Anterior cingulate cortex (tissue), 58 donors: ENCODE measurements around the gene CAPS2.
A peak's percentile ranks its signal among the peaks of the same experiment; 100 is the strongest.

Experiments
- DNase-seq, 58 donors: peaks; one replicate each; lab custom pipeline; 2025; lab: John Stamatoyannopoulos, UW

Gene CAPS2

GRCh38 chr12:75305412-75306332 is 24.5 kb downstream of the CAPS2 start:
- DNase-seq, result peak in 1 of 58 donors; percentile 1

DNA sequence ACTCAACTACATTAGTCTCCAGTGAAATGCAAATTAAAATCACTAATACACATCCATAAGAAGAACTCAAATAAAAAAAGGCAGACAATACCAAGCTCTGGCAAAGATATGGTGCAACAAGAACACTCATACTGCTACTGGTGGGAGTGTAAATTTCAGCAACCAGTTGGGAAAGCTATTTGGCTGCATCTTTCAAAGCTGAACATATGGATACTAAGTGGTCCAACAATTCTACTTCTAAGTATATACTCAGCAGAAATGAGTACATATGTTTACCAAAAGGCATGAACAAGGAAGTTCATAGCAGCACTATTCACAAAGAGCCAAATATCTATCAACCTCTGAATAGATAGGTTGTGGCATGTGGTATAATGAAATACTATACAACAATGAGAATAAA is 27.3 kb downstream of the CAPS2 start:
- peak in 1 of 58 donors; percentile 1 for DNase-seq

GRCh38 chr12:75302225-75302624 is 27.9 kb downstream of the CAPS2 start:
- DNase-seq, result no peak

DNA sequence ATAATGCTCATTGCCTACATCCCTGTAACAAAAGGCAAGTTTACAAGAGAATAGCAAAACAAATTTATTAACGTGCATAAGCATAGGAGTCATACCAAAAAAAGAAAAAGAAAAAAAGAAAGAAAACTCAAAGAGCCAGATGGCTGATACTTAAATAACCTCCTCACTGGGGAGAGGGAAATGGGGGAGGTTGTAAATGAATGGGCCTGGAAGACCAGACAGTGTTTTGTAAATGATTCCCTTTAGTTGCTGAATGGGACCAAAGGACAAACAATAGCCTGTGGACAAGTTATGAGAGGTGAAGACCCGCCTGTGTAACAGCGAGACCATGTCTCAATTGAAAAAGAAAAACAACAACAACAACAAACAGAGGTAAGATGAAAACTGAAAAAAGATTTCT is 35.3 kb downstream of the CAPS2 start:
- DNase-seq, result no peak

DNA sequence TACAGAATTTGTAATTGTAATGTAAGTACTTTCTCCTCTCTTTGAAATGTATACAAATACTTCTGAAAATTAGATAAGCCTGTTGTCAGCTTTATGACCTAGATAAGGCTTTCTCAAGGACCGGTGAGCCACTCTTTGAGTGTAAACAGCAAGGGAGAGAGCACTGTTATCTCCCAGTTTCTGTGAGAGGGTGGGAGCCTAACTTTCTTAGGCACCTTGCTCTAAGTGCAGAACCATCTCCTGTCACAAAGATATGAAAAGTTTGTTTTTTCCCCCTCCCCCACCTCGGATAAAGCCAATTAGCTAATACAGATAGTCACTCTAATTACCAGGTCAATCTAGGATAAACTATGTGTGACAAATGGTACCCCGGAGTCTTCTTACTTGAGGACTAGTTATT is 35.8 kb downstream of the CAPS2 start:
- DNase-seq, result no peak

GRCh38 chr12:75291014-75291413 is 39.1 kb downstream of the CAPS2 start:
- DNase-seq, result no peak

DNA sequence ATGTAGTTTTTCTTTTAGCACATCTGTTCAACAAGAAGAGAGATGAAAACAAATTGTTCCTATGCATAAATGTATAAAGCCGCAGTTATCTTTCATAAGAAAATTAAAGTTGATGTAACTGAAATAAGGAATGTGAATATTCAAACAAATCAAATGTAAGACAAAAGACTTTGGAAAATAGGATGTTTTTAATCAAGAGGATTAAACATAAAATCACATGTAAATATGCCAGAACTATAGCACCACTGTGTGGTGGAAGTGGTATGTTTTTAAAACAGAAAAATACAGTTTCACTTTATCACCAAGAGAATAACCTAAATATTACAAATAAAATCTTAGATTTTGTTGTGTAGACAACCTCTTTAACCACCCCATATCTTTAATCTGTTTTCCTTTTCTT is 40.4 kb downstream of the CAPS2 start:
- DNase-seq, result no peak

- DNase-seq, result no peak
Observed at GRCh38 chr12:75288860-75289259, 41.3 kb downstream of the CAPS2 start.

DNA sequence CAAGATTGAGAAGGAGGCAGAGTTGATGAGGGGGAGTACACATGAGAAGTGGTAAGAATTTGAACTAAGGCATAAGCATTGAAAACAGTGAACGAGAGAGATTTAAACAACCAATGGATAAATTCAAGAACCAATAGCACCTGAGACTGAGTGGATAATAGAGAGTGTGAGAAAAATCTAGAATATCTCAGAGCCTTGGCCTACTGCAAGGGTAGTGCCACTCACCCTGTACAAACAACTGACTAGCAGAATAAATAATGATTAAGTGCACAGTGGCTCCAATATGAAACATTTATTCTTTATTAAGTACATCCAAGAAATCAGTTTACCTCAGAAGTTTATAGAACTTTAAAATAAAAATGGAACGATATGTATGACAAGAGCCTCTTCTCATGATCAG is 54.4 kb downstream of the CAPS2 start:
- no peak for DNase-seq

GRCh38 chr12:75271576-75271975 is 58.5 kb downstream of the CAPS2 start:
- DNase-seq, result no peak

GRCh38 chr12:75270157-75270556 is 60.0 kb downstream of the CAPS2 start:
- DNase-seq, result no peak

DNA sequence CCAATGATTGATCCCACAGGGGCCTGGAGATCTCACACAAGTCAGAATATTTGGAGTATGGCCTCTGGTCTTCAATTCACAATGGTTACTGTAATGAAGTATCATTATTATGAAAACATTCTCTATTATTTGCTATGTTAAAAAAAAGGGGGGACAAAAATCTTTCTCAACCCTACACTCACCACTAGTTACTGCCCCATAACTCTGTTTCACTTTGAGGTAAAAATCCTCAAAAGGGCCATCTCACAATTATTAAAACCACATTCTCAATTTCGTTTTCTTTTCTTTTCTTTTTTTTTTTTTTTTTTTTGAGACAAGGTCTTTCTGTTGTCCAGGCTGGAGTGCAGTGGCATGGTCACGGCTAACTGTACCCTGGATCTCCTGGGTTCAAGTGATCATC is 60.9 kb downstream of the CAPS2 start:
- DNase-seq, result no peak

GRCh38 chr12:75260316-75260715 is 69.8 kb downstream of the CAPS2 start:
- no peak for DNase-seq

DNA sequence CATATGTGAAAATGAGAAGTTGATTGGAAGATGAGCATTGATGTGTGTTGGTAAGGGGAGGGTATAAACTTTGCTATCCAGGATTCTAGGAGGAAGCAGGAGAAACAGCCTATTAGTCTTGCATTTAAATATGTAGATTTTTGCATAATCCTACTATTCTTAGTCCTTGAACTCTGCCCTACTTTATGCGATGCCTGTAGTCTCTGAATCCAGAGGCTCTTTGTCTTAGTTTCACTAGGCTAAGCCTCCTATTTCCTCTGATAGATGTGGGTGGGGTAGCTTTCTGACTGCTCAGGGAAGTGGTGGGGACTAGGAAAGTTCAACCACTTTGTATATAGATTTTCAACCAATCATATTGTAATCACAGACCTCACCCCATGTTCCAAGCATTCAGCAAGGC is 71.0 kb downstream of the CAPS2 start:
- no peak for DNase-seq

DNA sequence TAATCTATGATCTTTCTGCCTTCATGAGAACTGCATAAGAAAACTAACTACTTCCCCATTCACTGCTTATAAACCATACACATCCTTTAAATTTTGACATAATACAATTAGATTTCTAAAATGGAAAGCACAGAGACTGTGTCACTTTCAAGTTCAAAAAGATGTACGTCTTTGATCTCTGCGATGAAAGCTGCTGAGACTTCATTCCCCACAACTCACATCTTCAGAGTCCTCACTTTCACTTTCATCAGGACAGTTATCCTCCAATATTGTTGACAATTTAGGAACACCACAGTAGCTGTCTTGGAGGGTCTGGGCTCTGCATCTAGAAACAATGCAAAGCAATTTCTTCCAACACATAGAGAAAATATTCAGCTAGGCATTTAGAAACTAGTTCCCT is 72.6 kb downstream of the CAPS2 start:
- no peak for DNase-seq

GRCh38 chr12:75245108-75245507 is 85.0 kb downstream of the CAPS2 start:
- DNase-seq, result no peak

- no peak for DNase-seq
Observed at GRCh38 chr12:75239987-75240386, 90.1 kb downstream of the CAPS2 start.

GRCh38 chr12:75236206-75236605 is 93.9 kb downstream of the CAPS2 start:
- DNase-seq, result no peak

- no peak for DNase-seq
Observed at GRCh38 chr12:75227132-75227531, 103.0 kb downstream of the CAPS2 start.
